HG03520 (cell line): ENCODE measurements around the gene PRAMEF9.
"Not testable (repeated sequence)": the region's sequence is repeated elsewhere in the genome, so short reads cannot be mapped to it uniquely, and the experiment has no call there.

Source experiments
- ATAC-seq: cut with Tn5 transposase; IDR thresholded peaks from one replicate; pipeline ENCODE4 v1.9.1; 2021; ENCODE audit warnings: mild to moderate bottlenecking, moderate library complexity; ENCODE audit not compliant: unreplicated experiment

Gene PRAMEF9

DNA sequence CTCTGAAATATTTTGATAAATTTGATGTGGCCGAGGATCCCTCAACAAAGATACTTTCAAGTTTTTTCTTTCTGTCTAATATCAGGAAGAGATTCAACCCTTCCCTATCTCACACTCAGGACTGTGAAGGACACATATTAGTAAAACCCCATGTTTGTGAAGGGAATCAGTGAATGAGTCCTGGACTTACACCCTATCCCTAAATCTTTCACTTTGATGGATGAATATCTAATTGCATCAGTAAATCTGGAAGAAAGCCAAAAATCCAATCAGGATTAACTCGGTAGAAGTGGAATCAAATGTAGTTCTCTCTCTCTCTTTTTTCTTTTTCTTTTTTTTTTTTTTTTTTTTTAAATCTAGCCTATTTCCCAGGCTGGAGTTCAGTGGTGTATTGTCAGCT lies at the start of gene PRAMEF9:
PRAMEF9 (plus strand) TSS at position 301 of the 400 bp plus-strand sequence. CDS start 3,433 bp downstream, outside the sequence.
- ATAC-seq = not testable (repeated sequence)

DNA sequence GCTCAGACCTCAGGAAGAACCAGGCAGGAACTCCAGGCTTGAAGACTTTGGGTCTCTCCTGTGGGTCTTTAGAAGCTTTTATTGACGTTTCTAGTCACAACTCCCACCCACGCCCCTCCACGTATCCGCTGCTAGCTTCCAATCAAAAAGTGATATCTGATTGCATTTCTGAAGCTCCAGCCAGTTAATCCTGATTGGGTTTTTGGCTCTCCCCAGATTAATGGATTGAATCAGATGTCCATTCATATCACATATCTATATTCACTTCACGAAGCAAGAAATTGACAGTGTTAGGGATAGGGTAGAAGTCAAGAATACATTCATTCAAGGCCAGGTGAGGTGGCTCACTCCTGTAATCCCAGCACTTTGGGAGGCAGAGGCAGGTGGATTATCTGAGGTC lies 15.7 kb upstream of the PRAMEF9 start, which contains the start of gene PRAMEF26:
PRAMEF26 (minus strand) TSS at position 101 of the 400 bp plus-strand sequence. CDS start 2,914 bp downstream, outside the sequence.
- not testable (repeated sequence) for ATAC-seq

DNA sequence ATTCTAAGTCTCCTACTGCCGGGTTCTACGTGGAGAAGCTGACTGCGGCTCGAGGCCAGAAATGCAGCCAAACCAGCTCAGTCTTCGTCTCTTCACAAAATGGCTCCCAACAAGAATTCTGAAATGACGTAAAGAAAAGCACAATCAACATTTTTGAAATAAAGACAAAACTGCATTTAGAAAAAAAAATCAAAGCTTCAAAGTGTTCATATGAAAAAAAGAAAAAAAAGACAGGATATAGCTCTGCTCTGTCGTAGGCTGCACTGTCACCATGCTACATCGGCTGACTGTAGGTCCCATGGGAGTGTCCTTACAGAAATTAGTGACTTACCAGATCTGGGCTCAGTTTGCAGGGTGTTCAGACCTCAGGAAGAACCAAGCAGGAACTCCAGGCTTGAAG lies 6.1 kb upstream of the PRAMEF9 start, which contains the start of gene HNRNPCL4:
HNRNPCL4 (minus strand) TSS at position 101 of the 400 bp plus-strand sequence. CDS start 164 bp downstream, outside the sequence.
- not testable (repeated sequence) for ATAC-seq

GRCh38 chr1:13201309-13201708 lies 29.7 kb downstream of the PRAMEF9 start, which contains the start of gene PRAMEF13:
Gene PRAMEF13, minus strand, starts transcription at chr1:13201409. Its CDS starts 1,820 bp downstream, at chr1:13199589.
- not testable (repeated sequence) for ATAC-seq

GRCh38 chr1:13208712-13209111 lies 37.1 kb downstream of the PRAMEF9 start:
- ATAC-seq = not testable (repeated sequence)

- ATAC-seq = not testable (repeated sequence)
Observed at GRCh38 chr1:13216619-13217018, 45.0 kb downstream of the PRAMEF9 start.

DNA sequence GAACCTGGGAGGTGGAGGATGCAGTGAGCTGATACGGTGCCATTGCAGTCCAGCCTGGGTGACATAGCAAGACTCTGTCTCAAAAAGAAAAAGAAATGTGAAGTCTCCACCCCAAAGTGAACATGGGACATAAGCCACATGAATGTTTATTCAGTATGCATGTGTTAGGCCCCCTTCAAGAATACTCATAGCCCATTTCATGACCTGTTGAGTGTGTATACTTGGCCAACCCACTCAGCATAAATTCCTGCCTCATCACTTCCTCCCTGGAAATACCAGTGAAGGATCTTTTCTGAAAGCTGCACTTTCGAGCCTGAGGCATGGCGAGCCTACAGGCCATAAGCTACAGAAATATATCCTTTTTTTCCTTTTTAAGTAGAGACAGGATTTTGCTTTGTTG lies 47.6 kb downstream of the PRAMEF9 start:
- ATAC-seq = not testable (repeated sequence)

- ATAC-seq = not testable (repeated sequence)
Observed at GRCh38 chr1:13222788-13223187, 51.1 kb downstream of the PRAMEF9 start.

DNA sequence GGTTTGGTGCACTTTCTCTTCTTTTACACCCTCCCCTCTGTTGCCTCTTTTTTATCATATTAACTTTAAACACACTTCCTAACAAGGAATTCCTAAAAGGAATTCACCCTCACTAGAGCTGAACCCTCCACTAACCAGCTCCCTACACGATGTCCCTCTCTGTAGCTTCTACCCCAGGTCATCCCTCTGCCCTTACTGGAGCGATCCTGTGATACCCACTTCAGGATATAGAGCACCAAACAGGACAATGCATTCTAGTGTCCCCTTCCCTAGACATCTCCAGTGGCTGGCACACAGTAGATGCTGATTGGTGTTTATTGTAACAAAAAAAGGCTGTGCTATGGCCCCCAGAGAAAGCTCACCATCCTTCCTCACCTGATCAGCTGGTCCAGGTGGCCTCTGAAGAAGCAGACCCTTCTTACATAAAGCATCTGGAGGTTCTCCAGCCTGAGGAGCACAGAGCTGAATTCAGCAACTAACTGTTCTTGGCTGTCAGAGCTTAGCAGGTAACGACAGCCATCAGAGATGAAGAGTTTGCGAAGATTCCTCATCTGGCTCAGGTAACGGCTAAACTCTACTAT lies 52.9 kb downstream of the PRAMEF9 start:
- no peak for ATAC-seq

- not testable (repeated sequence) for ATAC-seq
Observed at GRCh38 chr1:13225675-13226204, 54.1 kb downstream of the PRAMEF9 start, which contains the start of gene PRAMEF18. Gene PRAMEF18, minus strand, starts transcription at chr1:13226154. Its CDS starts 48 bp downstream, at chr1:13226106.

DNA sequence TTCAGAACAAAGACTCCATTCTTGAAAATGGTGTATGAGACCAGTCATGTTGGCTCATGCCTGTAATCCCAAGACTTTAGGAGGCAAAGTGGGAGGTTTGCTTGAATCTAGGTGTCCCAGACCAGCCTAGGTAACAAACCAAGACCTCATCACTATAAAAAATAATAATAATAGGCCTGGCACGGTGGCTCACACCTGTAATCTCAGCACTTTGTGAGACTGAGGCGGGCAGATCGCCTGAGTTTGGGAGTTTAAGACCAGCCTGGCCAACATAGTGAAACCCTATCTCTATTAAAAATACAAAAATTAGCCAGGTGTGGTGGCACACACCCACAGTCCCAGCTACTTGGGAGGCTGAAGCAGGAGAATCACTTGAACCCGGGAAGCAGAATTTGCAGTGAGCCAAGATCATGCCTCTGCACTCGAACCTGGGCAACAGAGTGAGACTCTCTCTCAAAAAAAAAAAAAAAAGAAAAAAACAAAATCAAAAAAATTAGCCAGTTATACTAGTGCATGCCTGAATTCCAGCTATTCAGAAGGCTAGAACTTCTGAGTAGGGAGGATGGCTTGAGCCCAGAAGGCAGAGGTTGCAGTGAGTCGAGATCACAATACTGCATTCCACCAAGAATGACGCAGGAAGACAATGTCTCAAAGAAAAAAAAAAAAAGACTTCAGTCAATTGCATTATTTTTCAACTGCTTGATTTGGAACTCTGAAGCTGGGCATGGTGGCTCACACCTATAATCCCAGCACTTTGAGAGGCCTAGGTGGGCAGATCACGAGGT lies 55.8 kb downstream of the PRAMEF9 start:
- not testable (repeated sequence) for ATAC-seq

DNA sequence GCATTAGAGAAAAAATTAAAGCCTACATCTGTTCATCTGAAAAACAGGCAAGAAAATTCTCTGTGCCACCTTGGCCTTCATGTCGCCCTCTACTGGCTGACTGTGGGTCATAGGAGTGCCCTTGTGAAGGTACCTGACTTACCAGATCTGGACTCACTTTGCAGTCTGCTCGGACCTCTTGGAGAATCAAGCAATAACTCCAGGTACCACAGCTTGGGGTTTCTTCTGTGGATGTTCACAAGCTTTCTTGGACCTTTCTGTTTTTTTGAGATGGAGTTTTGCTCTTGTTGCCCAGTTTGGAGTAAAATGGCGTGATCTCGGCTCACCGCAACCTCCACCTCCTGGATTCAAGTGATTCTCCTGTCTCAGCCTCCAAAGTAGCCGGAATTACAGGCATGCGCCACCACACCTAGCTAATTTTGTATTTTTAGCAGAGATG lies 56.7 kb downstream of the PRAMEF9 start:
- no peak for ATAC-seq
